Kidney (tissue), 14 donors: ENCODE results near the gene ZNF469. TPM values are rescaled to one million over a fixed set of nuclear protein-coding genes. Genes with fewer than 3 reads are reported as not detected.

Source experiments
- DNase-seq, 5 donors: peaks; one replicate each; pipeline ENCODE4 v3.0.0-alpha.2; 2013 to 2020
- FAIRE-seq: peaks from 2 replicates; lab custom pipeline; 2012; peaks lifted over from hg19 to GRCh38; lab: Jason Lieb, UNC
- H3K27ac ChIP-seq, 2 donors: one replicate each; pipeline ENCODE4 v1.7.0; 2013; ENCODE audit warnings: low read depth in 2 of 2, low read length in 2 of 2, inconsistent platforms in 1 of 2
- H3K27me3 ChIP-seq: one replicate; pipeline ENCODE4 v1.7.1; 2013; ENCODE audit warnings: low read length, inconsistent platforms; ENCODE audit not compliant: control insufficient read depth, insufficient read depth
- H3K36me3 ChIP-seq, 3 donors: one replicate each; pipeline versions ENCODE4 v1.7.0 to v1.7.1; 2013; ENCODE audit warnings: low read length in 3 of 3, control low read depth in 1 of 3, inconsistent platforms in 1 of 3; ENCODE audit not compliant: insufficient read depth in 3 of 3, control insufficient read depth in 2 of 3
- H3K4me1 ChIP-seq, 3 donors: one replicate each; pipeline versions ENCODE4 v1.7.0 to v1.7.1; 2013; ENCODE audit warnings: low read length in 3 of 3, inconsistent platforms in 1 of 3, low read depth in 1 of 3; ENCODE audit not compliant: control insufficient read depth in 2 of 3, insufficient read depth in 2 of 3
- H3K4me3 ChIP-seq, 3 donors: one replicate each; pipeline versions ENCODE4 v1.7.0 to v1.8.1; 2013; ENCODE audit warnings: low read length in 3 of 3, control low read depth in 1 of 3, inconsistent platforms in 1 of 3
- H3K9ac ChIP-seq, 3 donors: one replicate each; pipeline versions ENCODE4 v1.7.0 to v1.7.1; 2013; ENCODE audit warnings: low read length in 3 of 3, control low read depth in 1 of 3, inconsistent platforms in 1 of 3
- H3K9me3 ChIP-seq, 3 donors: one replicate each; pipeline versions ENCODE4 v1.7.0 to v1.7.1; 2013; ENCODE audit warnings: low read length in 3 of 3, control low read depth in 1 of 3, inconsistent platforms in 1 of 3; ENCODE audit not compliant: control insufficient read depth in 2 of 3, insufficient read depth in 1 of 3
- intact Hi-C: fragments of 100-400 bp; cut with DNase I; formaldehyde crosslinking; loops from one replicate; pipeline ENCODE4 v1.11.1; 2022
- polyA plus RNA-seq: library from polyadenylated mRNA; stranded (reverse); fragments of 350-450 nt; fragmentation: Illumina TruSeq; extraction: RNeasy Lipid Tissue Mini Kit (QIAGEN cat#74804); gene quantifications from one replicate; pipeline ENCODE4 v1.2.3, GENCODE V29; 2014; ENCODE audit warnings: low read depth, low replicate concordance; ENCODE audit not compliant: insufficient read depth
- total RNA-seq: library from RNA; stranded (reverse); fragmentation: NEBNext Ultra II Directional; extraction: Animal tissue kit (Norgen Biotek cat#: 25700); gene quantifications from one replicate; pipeline ENCODE4 v1.2.1, GENCODE V29; 2021
- TF ChIP-seq, protein P1 (sequence below): IDR thresholded peaks from 3 replicates; pipeline ENCODE4 v1.5.1; 2012; ENCODE audit warnings: mild to moderate bottlenecking, moderate library complexity, borderline replicate concordance; ENCODE audit not compliant: insufficient read depth; ENCODE audit errors: extremely low read depth
- donor health status: control.
- donor health status: control.
- donor health status: control.
- donor health status: control.
- donor health status: control.
- donor health status: DM: yes; HTN: yes; CAD: no.
- donor health status: Normal renal cell carcinoma (clear cell type).

Gene ZNF469
- total and polyA plus RNA-seq, 2 donors from 2014 or later = 0.09 to 1.6 TPM

DNA sequence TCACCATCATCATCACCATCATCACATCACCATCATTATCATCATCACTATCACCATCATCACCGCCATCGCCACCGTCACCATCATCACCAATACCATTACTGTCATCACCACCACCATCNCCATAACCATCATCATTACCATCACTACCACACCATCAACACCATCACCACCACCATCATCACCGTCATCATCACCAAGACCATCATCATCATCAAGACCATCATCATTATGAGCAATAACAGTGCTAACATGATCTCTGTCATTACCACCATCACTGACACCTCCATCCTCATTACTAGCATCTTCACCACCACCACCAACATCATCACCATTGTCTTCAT lies 16.1 kb upstream of the ZNF469 start:
- Histone ChIP-seq H3K4me1 (no peaks in the 10 kb centered on the region), H3K27ac (no peak overlapping the region), H3K27me3 (no peaks in the 10 kb centered on the region), H3K9me3 (peaks cover 4 to 5% (median 5%) of the 10 kb centered on the region in 3 donors), H3K4me3 (peak overlapping the region in 1 of 3 donors; percentile 22), H3K9ac (no peak overlapping the region), H3K36me3 (no peaks in the 10 kb centered on the region)
- TF ChIP-seq, protein P1, sequence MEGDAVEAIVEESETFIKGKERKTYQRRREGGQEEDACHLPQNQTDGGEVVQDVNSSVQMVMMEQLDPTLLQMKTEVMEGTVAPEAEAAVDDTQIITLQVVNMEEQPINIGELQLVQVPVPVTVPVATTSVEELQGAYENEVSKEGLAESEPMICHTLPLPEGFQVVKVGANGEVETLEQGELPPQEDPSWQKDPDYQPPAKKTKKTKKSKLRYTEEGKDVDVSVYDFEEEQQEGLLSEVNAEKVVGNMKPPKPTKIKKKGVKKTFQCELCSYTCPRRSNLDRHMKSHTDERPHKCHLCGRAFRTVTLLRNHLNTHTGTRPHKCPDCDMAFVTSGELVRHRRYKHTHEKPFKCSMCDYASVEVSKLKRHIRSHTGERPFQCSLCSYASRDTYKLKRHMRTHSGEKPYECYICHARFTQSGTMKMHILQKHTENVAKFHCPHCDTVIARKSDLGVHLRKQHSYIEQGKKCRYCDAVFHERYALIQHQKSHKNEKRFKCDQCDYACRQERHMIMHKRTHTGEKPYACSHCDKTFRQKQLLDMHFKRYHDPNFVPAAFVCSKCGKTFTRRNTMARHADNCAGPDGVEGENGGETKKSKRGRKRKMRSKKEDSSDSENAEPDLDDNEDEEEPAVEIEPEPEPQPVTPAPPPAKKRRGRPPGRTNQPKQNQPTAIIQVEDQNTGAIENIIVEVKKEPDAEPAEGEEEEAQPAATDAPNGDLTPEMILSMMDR = no peak
- intact Hi-C loops = no loop called here
- FAIRE-seq (no peak), DNase-seq (peak in 1 of 5 donors; percentile 6)

DNA sequence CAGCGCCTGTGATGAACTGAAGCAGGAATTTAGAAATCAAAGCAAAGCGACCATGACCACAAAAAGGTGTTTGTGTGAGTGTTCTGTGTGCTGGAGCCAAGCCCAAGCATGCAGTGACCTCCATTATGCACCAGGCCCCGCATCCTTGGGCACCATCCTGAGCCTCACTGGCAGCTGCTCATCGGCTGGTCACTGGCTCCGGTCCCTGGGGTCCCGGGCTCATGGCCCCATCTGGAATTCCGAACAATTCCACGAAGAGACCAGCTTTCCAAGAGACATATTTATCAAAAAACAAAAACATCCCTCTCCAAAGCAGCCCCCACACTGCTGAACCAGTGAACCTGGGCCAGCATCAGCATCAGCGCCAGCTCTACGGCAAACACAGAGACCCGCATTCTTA lies 15.2 kb upstream of the ZNF469 start:
- peaks cover 0 to 3% (median 0%) of the 10 kb centered on the region in 3 donors for H3K36me3 ChIP-seq
- TF ChIP-seq, protein P1 = no peak
- intact Hi-C loops = no loop called here
- no peak overlapping the region for H3K27ac ChIP-seq
- H3K27me3 ChIP-seq = no peaks in the 10 kb centered on the region
- H3K9me3 ChIP-seq = peaks cover under 1 to 10% (median 2%) of the 10 kb centered on the region in 3 donors
- FAIRE-seq = no peak
- no peak overlapping the region for H3K4me3 ChIP-seq
- H3K9ac ChIP-seq = no peak overlapping the region
- DNase-seq = peak in 2 of 5 donors; percentile 10 to 59
- H3K4me1 ChIP-seq = no peaks in the 10 kb centered on the region

DNA sequence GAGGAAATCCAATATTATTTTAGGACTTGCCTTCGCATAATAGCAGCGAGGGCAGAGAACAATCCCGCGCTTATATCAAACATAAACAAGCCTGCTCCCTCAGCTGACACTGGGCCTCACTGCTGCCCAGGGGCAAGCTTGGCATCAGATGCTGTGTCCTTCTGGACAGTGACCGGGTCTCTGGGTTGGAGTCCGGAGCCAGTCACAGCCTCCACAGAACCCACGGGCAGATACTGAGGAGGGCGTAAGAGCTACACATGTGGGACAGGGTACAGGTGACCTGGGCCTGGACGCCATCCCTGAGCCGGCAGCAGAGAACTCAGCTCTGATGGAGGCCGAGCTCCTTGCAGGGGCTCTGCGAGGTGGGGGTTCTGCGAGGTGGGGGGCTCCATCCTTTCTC lies 14.7 kb upstream of the ZNF469 start:
- TF ChIP-seq, protein P1 = no peak
- intact Hi-C loops = no loop called here
- Histone ChIP-seq H3K27me3 (no peaks in the 10 kb centered on the region), H3K36me3 (peaks cover 0 to 3% (median 0%) of the 10 kb centered on the region in 3 donors), H3K4me3 (no peak overlapping the region), H3K27ac (no peak overlapping the region), H3K9me3 (peaks cover 0 to 12% (median 2%) of the 10 kb centered on the region in 3 donors), H3K4me1 (no peaks in the 10 kb centered on the region), H3K9ac (no peak overlapping the region)
- FAIRE-seq = no peak
- peak in 2 of 5 donors; percentile 17 to 35 for DNase-seq

DNA sequence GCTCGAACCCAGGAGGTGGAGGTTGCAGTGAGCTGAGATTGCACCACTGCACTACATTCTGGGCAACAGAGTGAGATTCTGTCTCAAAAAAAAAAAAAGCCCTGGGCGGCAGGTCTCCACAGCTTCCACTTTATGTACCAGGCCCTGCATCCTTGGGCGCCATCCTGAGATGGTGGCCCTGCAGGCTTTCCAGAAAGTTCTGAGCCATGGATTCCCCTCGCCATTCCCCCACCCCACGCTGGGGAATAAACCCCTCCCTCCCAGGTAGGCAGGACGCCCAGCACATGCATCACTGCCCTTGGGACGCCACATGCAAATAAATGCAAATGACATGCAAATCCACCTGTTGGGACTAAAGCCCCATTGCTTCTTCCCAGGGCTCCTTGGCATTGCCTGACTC lies 13.8 kb upstream of the ZNF469 start:
- Histone ChIP-seq H3K4me3 (no peak overlapping the region), H3K9ac (no peak overlapping the region), H3K27ac (no peak overlapping the region), H3K9me3 (peaks cover 0 to 12% (median 0%) of the 10 kb centered on the region in 3 donors), H3K36me3 (peaks cover 0 to 3% (median 0%) of the 10 kb centered on the region in 3 donors), H3K27me3 (no peaks in the 10 kb centered on the region), H3K4me1 (no peaks in the 10 kb centered on the region)
- TF ChIP-seq, protein P1 = no peak
- peak in 2 of 5 donors; percentile 13 to 29 for DNase-seq
- intact Hi-C loops = no loop called here
- no peak for FAIRE-seq
